Measurements from ENCODE around the gene IZUMO4.
"Not testable (repeated sequence)": the region's sequence is repeated elsewhere in the genome, so short reads cannot be mapped to it uniquely, and the experiment has no call there.

IZUMO4 gene

DNA sequence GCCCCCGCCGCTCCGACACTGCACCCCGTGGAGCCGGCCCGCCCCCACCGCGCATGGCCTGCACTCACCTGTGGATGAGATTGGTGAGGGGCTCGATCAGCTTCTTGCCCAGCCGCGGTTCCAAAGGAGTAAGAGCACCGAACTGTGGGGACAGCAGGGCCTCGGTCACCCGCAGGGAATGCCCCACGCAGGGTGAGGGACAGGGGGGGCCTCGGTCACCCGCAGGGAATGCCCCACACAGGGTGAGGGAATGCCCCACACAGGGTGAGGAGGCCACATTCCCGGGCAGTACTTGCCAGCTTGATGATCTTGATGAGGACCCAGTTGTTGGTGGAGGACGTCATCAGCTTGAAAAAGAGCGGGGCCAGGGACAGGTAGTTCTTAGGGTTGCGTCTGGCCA is 32.3 kb downstream of the IZUMO4 start:
- TF ChIP-seq, protein P1, sequence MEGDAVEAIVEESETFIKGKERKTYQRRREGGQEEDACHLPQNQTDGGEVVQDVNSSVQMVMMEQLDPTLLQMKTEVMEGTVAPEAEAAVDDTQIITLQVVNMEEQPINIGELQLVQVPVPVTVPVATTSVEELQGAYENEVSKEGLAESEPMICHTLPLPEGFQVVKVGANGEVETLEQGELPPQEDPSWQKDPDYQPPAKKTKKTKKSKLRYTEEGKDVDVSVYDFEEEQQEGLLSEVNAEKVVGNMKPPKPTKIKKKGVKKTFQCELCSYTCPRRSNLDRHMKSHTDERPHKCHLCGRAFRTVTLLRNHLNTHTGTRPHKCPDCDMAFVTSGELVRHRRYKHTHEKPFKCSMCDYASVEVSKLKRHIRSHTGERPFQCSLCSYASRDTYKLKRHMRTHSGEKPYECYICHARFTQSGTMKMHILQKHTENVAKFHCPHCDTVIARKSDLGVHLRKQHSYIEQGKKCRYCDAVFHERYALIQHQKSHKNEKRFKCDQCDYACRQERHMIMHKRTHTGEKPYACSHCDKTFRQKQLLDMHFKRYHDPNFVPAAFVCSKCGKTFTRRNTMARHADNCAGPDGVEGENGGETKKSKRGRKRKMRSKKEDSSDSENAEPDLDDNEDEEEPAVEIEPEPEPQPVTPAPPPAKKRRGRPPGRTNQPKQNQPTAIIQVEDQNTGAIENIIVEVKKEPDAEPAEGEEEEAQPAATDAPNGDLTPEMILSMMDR (IDR thresholded peaks at IDR 0.05; ENCODE audit: extremely low read depth, missing control alignments): no peak
- DNase-seq (ENCODE audit: low spot score): no peak

DNA sequence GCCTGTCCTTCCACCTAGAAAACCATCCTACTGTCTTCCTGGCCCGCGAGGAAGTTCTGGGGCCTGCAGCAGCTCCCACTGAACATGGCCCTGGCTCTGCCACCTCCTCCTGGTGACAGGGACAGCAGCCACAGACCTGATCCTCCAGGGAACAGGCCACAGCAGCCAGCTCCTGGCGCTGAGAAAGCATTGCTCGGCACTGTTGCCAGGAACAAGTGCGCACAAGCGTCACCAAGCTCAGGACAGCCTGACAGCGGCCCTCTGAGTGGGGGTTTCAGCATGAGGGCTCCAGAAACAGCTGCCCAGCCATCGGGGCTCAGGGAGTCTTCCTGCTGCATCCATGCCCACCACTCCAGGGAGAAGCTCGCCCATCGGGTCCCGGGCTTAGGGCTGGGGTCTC is 32.8 kb downstream of the IZUMO4 start:
- DNase-seq (ENCODE audit: low spot score): no peak
- TF ChIP-seq, protein P1 (IDR thresholded peaks at IDR 0.05; ENCODE audit: extremely low read depth, missing control alignments): no peak

DNA sequence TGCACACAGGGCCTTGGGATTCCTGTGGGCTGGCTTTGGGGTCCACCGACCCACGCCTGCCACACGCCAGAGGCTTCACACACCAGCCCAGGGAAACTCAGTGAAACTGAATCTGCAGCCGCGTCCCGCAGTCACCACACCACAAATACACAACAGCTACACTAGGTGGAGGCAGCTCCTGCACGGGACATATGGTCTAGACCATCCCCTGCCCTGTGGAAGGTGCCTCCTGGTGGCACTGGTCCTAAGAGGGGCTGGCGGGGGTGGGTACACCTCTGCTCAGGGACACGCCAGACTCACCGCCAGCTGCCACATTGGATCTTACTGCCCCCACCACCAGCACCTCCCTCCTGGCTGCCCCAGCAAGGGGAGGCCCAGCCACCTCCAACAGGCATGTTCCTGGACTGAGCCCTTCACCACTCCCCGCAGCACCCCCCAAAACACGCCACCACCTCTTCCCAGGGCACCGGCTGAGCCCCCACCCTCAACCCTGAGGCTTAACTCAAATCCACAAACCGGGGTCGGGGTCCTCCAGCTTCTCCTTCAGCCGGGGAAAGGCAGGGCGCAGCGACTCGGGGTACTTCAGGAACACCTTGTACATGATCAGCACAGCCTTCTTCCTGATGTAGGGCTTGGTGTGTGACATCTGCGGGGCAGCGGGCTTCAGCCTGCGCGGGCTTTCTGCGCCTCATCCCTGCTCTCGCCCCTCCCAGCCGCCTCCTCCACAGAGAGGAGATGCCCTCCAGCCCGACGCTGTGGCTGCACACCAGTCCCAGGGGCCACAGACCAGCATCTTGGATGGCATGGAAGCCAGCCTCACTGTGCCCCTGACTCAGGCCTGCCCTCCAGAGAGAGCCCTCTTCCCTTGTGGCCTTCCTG is 33.4 kb downstream of the IZUMO4 start:
- TF ChIP-seq, protein P1 (IDR thresholded peaks at IDR 0.05; ENCODE audit: extremely low read depth, missing control alignments): no peak
- DNase-seq (ENCODE audit: low spot score): no peak

DNA sequence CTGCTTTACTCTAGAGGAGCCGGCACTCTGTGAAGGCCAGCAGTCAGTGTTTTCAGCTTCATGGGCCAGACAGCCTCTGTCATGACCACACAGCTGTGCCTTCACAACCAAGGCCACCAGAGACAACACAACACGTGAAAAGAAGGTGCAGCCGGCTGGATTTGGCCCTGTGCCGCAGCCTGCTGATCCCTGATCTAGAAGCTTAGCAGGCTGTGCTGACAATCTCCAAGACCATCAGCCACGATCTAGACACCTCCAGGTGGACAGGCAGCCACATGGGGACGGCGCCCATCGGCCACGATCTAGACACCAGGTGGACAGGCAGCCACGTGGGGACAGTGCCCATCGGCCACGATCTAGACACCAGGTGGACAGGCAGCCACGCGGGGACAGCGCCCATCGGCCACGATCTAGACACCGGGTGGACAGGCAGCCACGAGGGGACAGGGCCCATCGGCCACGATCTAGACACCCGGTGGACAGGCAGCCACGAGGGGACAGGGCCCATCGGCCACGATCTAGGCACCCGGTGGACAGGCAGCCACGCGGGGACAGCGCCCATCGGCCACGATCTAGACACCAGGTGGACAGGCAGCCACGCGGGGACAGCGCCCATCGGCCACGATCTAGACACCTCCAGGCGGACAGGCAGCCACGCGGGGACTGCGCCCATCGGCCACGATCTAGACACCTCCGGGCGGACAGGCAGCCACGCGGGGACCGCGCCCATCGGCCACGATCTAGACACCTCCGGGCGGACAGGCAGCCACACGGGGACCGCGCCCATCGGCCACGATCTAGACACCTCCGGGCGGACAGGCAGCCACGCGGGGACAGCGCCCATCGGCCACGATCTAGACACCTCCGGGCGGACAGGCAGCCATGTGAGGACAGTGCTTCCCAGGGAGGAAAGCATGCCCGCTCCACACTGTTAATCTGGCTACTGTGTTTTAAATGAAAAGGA is 34.6 kb downstream of the IZUMO4 start:
- DNase-seq (ENCODE audit: low spot score): not testable (repeated sequence)

DNA sequence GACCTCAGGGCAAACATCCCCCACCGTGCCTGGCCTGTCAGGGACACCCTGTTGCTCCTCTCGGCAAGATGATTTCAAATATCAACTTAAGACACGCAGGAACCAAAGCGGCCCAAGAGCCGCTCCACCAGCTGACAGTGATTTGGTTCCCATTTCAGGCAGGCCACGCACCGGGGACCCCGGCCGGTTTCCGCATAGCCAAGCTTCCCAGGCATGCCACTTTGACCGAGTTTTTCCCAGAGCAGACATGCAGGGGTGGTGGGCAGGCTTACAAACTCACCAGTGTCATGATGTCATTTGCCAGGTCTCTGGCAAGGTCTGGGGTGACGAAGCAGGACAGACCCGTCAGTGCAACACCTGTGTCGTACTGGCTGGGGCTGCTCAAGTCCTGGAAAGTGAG is 35.5 kb downstream of the IZUMO4 start:
- no peak for DNase-seq (ENCODE audit: low spot score)
- TF ChIP-seq, protein P1 (IDR thresholded peaks at IDR 0.05; ENCODE audit: extremely low read depth, missing control alignments): no peak

DNA sequence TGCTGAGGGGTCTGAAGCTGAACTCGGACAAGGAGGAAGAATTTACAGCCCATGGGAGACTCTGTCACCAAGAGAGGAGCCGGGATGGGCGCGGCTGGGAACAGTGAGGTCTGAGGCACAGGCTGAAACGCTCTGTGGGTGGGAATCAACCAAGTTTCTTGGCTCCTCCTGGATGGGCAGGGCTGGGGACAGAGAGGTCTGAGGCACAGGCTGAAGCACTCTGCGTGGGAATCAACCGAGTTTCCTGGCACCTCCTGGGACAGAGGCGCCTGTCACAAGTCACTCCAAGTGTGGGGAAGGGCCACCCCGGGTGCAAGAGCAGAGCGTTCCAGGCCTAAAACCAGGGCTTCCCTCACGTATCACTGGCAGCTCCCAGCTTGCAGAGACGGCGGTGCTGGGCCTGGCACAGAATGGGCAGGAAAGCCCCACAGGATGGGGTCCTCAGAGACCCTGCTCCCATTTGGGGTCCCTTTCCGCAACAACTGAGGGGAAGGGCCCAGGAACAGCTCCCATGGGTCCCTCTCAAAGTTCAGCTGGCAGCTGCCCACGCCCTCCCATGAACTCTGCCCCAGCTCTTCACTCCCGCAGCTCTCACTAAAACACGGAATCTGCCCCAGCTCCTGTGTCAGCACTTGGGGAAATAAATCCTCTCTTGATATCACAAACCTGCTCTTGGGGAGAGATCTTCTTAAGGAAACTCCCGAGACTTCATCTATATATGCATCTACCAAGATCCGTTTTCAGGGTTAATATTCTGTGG is 36.2 kb downstream of the IZUMO4 start:
- DNase-seq (ENCODE audit: low spot score): no peak
- TF ChIP-seq, protein P1 (IDR thresholded peaks at IDR 0.05; ENCODE audit: extremely low read depth, missing control alignments): no peak

All from GM20000 (cell line).